ENCODE data around the gene EVPL.
"Not testable (repeated sequence)": the region's sequence is repeated elsewhere in the genome, so short reads cannot be mapped to it uniquely, and the experiment has no call there.

The EVPL gene

DNA sequence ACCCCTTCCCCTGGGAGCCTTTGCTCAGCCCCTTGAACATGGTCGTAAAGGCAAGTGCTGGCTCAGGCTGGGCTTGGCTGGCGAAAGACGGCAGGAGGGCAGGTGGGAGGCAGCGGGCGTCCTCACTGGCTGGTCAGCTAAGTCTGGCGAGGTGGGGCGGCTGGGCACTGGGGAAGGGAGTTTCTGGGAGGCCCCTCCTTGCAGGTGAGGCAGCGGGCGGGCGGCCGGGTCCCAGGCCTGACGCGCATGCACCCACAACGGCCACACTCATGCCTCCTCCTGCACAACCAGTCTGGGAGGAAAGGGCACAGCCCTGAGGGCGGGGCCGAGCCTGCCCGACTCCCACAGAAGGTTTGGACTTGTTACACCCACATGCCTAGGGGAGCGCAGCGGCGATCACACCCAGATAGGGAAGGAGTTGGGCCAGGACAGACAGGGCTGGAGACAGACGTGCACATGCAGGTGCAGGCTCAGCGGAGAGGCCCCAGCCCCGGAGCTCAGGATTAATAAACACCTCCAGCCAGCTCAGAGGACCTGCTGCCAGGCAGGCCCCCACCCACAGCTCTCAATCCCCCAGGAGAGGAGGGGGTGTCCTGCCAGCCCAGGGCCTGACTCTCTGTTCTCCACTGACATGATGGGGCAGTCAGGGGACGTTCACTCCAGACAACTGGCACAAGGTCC lies at the start of gene EVPL:
Gene EVPL (minus strand): TSS at position 148 of the 681 bp plus-strand sequence. CDS start 108 bp downstream, at position 40.
- DNase-seq (ENCODE audit: insufficient read length, low spot score) (no peak), FAIRE-seq (no peak)
- TF ChIP-seq POLR2A (IDR thresholded peaks at IDR 0.05; ENCODE audit: low read depth, low read length) = no peak

DNA sequence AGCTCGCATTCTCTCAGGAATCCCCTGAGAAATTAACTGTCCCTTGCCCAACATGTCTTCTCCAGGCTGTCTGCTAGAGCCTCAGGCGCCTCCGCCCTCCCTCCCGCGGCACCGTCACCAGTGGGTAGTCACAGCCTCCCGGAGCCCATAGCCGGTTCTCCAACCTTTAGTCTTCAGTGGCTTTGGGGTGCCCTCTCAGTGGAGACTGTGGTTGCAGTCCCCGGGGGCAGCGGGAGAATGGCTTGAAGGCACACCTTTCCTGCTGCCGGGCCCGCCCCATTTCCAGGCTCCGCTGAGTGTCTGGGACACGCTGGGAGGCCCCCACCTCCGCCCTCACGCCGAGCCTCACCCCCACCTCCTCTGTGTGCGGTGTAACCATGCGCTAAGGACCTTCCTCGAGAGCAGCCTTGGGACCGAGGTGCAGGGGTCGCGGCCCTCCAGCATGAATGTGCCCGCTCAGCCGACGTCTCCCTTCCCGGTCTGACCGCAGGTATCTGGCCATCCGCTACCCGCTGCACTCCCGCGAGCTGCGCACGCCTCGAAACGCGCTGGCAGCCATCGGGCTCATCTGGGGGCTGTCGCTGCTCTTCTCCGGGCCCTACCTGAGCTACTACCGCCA lies 49.1 kb upstream of the EVPL start:
- no peak for FAIRE-seq
- TF ChIP-seq POLR2A (IDR thresholded peaks at IDR 0.05; ENCODE audit: low read depth, low read length) = no peak
- DNase-seq (ENCODE audit: insufficient read length, low spot score) = no peak

DNA sequence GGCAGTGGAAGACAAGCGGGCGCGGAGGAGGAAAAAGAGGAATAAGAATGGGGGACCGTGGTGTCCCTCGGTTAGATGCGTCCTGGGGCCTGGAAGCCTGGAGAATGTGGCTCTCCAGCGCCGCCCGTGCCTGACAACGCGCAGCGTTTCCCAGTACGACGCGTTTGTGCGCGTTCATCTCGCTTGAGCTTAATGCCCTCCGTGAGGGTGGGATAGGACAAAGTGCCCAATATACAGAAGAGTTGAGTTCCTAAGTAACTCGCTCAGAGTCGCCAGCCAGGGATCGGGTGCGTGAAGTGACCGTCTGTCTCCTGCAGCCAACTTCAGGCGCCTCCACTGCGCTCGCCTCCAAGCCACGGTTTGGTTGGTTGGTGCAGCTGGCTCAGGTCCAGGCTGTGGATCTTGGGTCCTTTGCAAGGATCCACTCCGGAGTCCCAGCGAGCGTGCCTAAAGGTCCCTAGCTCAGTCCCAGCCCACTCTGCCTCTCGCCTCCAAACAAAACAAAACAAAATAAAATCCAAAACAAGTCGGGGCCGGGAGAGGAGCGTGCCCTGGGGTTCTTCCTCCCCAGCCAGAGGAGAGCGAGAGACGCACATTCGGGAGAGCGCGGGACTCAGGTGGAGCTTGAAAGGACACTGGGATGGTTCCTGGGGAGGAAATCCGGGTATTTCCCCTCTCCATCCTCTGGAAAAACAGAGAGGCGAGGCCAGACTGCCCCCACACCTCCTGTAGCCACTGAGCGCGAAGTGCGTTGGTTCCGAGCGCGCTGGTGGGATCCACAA lies 48.4 kb upstream of the EVPL start:
- FAIRE-seq (no peak), DNase-seq (ENCODE audit: insufficient read length, low spot score) (no peak)
- no peak for TF ChIP-seq POLR2A (IDR thresholded peaks at IDR 0.05; ENCODE audit: low read depth, low read length)

DNA sequence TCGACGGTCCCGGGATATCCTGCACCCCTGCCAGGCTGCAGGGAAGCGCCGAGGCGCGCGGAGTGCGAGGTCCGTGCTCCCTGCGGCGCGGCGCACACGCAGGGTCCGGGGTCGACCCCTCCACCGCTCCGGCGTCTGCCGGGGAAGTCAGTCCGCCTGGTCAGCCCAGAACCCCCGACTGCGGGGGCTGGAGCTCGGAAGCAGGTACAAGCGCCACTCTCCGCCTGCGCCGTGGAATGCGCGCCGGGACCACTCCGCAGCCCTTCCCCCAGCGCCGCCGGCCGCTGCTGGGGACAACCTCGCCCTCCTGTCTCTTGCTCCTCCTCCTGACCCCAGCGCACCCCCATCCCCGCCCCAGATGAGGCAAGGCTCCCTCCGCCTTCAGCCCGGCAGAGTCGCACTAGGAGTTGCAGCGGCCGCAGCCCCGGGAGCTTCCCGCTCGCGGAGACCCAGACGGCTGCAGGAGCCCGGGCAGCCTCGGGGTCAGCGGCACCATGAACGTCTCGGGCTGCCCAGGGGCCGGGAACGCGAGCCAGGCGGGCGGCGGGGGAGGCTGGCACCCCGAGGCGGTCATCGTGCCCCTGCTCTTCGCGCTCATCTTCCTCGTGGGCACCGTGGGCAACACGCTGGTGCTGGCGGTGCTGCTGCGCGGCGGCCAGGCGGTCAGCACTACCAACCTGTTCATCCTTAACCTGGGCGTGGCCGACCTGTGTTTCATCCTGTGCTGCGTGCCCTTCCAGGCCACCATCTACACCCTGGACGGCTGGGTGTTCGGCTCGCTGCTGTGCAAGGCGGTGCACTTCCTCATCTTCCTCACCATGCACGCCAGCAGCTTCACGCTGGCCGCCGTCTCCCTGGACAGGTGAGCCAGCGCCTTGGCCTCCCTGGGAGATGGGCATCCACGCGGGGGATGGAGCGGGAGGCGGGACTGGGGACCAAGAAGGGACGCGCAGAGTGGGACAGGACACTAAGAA lies 47.6 kb upstream of the EVPL start, which contains the start of gene GALR2:
Gene GALR2 (plus strand): TSS at position 392 of the 974 bp plus-strand sequence. CDS start 103 bp downstream, at position 495.
- DNase-seq (ENCODE audit: insufficient read length, low spot score) (no peak), FAIRE-seq (no peak)
- TF ChIP-seq POLR2A (IDR thresholded peaks at IDR 0.05; ENCODE audit: low read depth, low read length) = no peak

DNA sequence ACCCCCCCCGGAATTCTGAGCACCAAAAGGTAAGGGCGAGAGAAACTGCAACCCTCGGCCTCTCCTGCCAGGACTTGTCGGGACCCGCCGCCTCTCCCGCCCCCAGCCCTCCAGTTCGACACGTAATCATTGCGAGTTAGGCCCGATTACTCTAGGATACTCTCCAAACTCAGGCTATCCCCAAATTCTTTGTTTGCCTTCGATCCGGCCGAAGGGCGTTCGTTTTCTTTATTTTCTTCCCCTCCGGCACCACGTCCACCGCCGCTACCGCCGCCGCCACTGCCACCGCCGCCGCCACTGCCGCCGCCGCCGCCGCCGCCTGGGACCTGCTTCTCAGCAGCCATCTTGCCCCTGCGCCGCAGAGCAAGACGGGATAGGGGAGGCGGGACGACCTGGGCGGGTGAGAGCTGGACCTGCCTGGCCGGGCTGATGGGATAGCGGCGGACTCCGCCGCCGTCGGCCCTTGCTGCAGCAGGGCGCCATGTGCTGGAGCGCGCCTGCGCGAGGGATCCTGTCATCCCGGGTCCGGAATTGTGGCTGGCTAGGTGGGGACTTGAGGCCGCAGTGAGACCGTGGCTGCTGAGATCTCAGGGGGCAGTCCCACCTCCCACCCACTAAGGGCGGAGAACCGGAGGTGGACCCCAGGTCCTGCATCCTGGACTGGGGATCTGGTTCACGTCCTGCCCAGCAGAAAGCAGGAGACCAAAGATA lies 45.2 kb upstream of the EVPL start, which contains the start of gene SRP68:
Gene SRP68 (minus strand): TSS at position 370 of the 711 bp plus-strand sequence. CDS start 26 bp downstream, at position 344.
- peak; percentile 85 for TF ChIP-seq POLR2A (IDR thresholded peaks at IDR 0.05; ENCODE audit: low read depth, low read length)
- peak; percentile 48 for FAIRE-seq
- peak; percentile 100 for DNase-seq (ENCODE audit: insufficient read length, low spot score)

DNA sequence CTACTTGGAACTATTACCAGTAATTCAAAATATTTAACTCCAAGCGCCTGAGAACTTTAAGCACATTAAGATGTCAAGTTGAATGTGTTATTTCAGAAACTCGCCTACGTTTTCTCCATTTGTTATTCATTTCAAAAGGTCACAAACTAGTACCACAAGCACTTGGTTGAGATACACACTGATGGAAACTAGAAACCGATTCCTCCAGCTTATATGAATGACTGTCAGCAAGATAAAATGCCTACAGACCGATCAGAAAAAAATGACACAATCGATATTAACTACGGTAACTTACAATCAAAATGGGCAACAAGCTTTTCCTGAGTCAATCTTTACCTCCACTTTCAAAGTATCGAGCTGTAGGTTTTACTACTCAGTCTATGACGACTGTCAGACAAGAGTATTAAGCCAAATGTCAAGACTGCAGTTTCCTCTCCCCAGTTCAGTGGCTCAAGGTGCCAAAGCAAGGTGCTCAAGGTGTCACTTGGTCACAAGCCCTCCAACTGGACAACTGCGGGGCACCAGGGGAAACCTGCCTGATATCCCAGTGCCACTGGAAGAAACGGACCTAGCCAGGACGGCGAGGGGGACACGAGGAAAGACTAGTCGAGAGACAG lies 44.5 kb upstream of the EVPL start:
- no peak for DNase-seq (ENCODE audit: insufficient read length, low spot score)
- no peak for FAIRE-seq
- no peak for TF ChIP-seq POLR2A (IDR thresholded peaks at IDR 0.05; ENCODE audit: low read depth, low read length)

DNA sequence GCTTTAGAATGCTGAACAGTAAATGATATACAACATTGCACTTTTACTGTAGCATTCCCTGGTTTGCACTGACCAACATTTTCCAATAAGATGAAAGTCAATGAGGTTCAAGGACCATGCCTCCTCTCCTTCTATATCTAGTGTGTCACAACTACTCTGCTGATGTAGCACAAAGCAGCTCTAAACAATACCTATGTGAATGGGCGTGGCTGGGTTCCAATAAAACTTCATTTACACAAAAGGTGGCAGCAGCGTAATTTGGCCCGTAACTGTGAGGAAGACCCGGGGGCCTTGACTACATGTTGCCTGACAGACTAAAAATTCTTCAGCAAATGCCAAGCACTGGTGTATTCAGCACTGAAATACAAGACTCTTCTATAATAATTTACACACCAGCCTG lies 38.7 kb upstream of the EVPL start:
- FAIRE-seq (no peak), DNase-seq (ENCODE audit: insufficient read length, low spot score) (no peak)
- no peak for TF ChIP-seq POLR2A (IDR thresholded peaks at IDR 0.05; ENCODE audit: low read depth, low read length)

DNA sequence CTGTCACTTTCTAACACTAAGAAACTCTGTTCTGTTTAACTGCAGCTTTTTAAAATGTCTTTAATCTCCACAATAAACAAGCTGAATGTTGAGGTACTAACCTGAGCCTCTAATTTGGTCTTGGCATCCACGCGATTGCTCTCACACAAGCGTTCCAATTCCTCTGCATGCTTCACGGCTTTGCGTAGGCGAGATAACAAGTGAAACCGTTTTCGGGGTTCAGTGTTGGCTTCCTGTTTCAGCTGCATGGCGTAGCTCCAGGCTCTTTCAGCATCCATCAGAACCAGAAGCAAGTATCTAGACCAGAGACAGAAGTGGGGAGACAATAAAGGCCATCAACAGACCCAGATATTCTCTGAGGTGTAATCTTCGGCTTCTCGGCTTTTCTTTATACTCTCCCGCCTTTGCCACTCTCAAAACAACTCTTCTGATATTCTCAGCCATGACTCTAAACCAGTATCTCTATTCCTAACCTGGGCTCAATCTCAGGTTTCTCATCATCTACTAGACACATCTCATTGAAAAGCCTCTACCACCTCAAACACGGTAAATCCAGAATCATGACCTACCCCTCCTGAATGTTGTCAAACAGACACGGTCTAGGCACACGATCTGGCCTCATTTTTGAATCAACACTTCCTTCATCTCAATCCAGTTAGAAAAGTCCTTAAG lies 36.9 kb upstream of the EVPL start:
- TF ChIP-seq POLR2A (IDR thresholded peaks at IDR 0.05; ENCODE audit: low read depth, low read length) = no peak
- FAIRE-seq (no peak), DNase-seq (ENCODE audit: insufficient read length, low spot score) (no peak)

DNA sequence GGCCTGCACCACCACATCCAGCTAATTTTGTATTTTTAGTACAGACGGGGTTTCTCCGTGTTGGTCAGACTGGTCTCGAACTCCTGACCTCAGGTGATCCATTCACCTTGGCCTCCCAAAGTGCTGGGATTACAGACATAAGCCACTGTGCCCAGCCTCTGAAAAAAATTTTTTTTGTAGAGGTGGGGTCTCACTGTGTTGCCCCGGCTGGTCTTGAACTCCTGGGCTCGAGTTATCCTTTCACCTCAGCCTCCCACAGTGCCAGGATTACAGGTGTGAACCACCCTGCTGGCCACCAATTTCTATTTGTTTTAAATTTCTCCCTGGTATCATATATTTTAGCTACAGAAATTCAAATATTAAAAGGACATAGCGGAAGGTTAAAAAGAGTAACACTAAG lies 31.2 kb upstream of the EVPL start:
- FAIRE-seq; DNase-seq (ENCODE audit: insufficient read length, low spot score): not testable (repeated sequence)

DNA sequence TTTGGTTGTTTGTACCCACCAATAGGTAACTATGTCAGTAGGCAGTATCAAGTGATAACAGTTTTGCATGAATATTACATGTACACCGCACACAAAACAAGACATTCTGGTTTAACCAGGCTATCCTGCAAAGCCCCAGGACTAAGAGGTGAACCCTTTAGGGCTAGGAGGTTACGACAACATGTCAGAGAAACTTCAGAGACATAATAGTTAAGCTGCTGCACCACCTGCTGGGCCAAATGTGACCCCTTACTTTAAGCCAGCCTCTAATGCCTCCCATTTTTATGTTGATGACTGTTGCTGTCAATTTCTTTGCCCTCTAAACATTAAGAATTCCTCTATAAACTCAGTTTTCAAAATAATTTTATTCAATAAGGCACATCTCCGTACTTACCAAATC lies 29.8 kb upstream of the EVPL start:
- FAIRE-seq (no peak), DNase-seq (ENCODE audit: insufficient read length, low spot score) (no peak)
- TF ChIP-seq POLR2A (IDR thresholded peaks at IDR 0.05; ENCODE audit: low read depth, low read length) = no peak

DNA sequence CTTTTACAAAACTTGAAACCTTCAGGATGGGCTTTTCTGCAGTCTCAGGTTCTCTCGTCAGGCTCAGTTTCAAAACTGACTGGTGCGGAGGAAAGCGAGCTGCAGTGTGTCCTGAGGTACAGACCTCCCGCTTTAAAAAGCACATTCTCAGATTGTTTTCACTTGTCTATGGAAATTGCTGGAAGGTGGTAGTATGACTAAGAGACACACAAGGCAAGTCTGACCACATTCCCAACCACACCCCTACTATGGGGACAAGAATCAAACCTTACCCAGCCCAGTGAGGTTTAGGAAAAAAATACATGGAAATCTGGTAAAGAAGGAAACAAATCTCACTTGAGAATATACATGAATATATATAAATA lies 27.0 kb upstream of the EVPL start:
- DNase-seq (ENCODE audit: insufficient read length, low spot score) (no peak), FAIRE-seq (no peak)
- no peak for TF ChIP-seq POLR2A (IDR thresholded peaks at IDR 0.05; ENCODE audit: low read depth, low read length)
